Transverse colon (tissue), 4 donors: Measurements from ENCODE around the gene ENGASE.

Experiments used
- POLR2A ChIP-seq: fragments of 450-650 bp; IDR thresholded peaks from one replicate; pipeline ENCODE4 v1.6.1; 2016; ENCODE audit warnings: antibody characterized with exemption, mild to moderate bottlenecking, moderate library complexity
- POLR2AphosphoS5 ChIP-seq, 3 donors: sonication (generic); formaldehyde crosslinking; IDR thresholded peaks; one replicate each; pipeline ENCODE4 v1.6.1; 2016; ENCODE audit warnings: antibody characterized with exemption in 3 of 3
- TF ChIP-seq, protein P1 (sequence below), 5 experiments: fragments of 200-600 bp in 3 of 5; fragments of 450-650 bp in 2 of 5; sonication (generic) in 3 of 5; IDR thresholded peaks; 1 replicate in 2 of 5; 2 replicates in 3 of 5; pipeline ENCODE4 v1.5.1; 2016 to 2017; ENCODE audit warnings: antibody characterized with exemption in 5 of 5, inconsistent platforms in 3 of 5, mild to moderate bottlenecking in 2 of 5, moderate library complexity in 1 of 5

DNA sequence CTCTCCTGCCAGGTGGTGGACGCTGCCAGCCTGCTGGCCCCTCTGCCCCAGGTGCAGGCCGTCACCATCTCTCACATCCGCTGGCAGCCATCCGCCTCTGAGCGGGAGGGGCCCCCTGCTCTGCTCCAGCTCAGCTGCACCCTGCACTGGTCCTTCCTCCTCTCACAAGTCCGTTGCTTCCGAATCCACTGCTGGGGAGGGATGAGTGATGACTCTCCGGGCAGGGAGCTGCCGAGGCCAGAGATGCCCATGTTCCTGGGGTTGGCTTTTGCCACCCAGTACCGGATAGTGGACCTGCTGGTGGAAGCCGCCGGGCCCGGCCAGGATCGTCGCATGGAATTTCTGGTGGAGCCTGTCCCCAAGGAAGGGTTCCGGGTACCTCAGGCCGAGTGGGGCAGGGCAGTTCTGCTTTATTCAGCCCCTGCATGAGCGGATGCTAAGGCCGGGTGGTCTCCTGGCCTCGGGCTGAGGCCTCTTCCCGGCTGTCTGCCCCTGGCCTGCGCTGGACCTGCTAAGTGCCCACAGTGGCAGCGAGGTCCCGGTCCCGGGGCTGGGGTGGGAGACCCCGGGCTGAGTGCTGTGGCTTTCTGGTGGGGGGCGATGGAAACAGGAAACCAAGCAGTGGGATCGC lies 11.4 kb downstream of the ENGASE start:
- TF ChIP-seq, protein P1, sequence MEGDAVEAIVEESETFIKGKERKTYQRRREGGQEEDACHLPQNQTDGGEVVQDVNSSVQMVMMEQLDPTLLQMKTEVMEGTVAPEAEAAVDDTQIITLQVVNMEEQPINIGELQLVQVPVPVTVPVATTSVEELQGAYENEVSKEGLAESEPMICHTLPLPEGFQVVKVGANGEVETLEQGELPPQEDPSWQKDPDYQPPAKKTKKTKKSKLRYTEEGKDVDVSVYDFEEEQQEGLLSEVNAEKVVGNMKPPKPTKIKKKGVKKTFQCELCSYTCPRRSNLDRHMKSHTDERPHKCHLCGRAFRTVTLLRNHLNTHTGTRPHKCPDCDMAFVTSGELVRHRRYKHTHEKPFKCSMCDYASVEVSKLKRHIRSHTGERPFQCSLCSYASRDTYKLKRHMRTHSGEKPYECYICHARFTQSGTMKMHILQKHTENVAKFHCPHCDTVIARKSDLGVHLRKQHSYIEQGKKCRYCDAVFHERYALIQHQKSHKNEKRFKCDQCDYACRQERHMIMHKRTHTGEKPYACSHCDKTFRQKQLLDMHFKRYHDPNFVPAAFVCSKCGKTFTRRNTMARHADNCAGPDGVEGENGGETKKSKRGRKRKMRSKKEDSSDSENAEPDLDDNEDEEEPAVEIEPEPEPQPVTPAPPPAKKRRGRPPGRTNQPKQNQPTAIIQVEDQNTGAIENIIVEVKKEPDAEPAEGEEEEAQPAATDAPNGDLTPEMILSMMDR (IDR thresholded peaks at IDR 0.05): no peak
- TF ChIP-seq POLR2A: no peak
- no peak for TF ChIP-seq POLR2AphosphoS5 (IDR thresholded peaks at IDR 0.05)
